Endodermal cell (in vitro differentiated cells): Measurements from ENCODE around the gene INTS3. TPM values are rescaled to one million over a fixed set of nuclear protein-coding genes. Genes with fewer than 3 reads are reported as not detected.
A peak's percentile ranks its signal among the peaks of the same experiment; 100 is the strongest.

Source experiments
- DNase-seq: peaks from one replicate; pipeline ENCODE4 v3.0.0-alpha.2; 2017
- H3K27ac ChIP-seq: 2 replicates; pipeline ENCODE4 v1.5.1; 2013; ENCODE audit warnings: mild to moderate bottlenecking, low read depth, low read length, moderate library complexity
- H3K27me3 ChIP-seq: 2 replicates; pipeline ENCODE4 v1.6.1; 2013; ENCODE audit warnings: mild to moderate bottlenecking, low read length, moderate library complexity; ENCODE audit not compliant: insufficient read depth, control insufficient read depth, poor library complexity, severe bottlenecking
- H3K36me3 ChIP-seq: 2 replicates; pipeline ENCODE4 v1.7.0; 2013; ENCODE audit warnings: mild to moderate bottlenecking, low read length, moderate library complexity; ENCODE audit not compliant: control insufficient read depth, insufficient read depth
- H3K4me1 ChIP-seq: one replicate; pipeline ENCODE4 v1.7.0; 2013; ENCODE audit warnings: low read length; ENCODE audit not compliant: control insufficient read depth, insufficient read depth
- H3K4me3 ChIP-seq: 2 replicates; pipeline ENCODE4 v1.5.1; 2013; ENCODE audit warnings: mild to moderate bottlenecking, low read length, moderate library complexity
- H3K9ac ChIP-seq: 2 replicates; pipeline ENCODE4 v1.6.1; 2013; ENCODE audit warnings: mild to moderate bottlenecking, low read length, moderate library complexity; ENCODE audit not compliant: poor library complexity, severe bottlenecking; ENCODE audit errors: extremely low read depth
- H3K9me3 ChIP-seq: 2 replicates; pipeline ENCODE4 v1.6.1; 2013; ENCODE audit warnings: mild to moderate bottlenecking, low read length, moderate library complexity; ENCODE audit not compliant: control insufficient read depth
- H3K27ac Mint-ChIP-seq: 2 replicates; pipeline ENCODE4 v1.8.0; 2020; ENCODE audit warnings: mixed read lengths
- H3K27me3 Mint-ChIP-seq: 2 replicates; pipeline ENCODE4 v1.8.0; 2021; ENCODE audit warnings: mild to moderate bottlenecking, mixed read lengths; ENCODE audit not compliant: insufficient read depth
- H3K36me3 Mint-ChIP-seq: 2 replicates; pipeline ENCODE4 v1.8.0; 2020; ENCODE audit warnings: low read depth, mixed read lengths
- H3K4me1 Mint-ChIP-seq: 2 replicates; pipeline ENCODE4 v1.8.0; 2020; ENCODE audit warnings: mixed read lengths
- H3K4me3 Mint-ChIP-seq: 2 replicates; pipeline ENCODE4 v1.8.0; 2020; ENCODE audit warnings: mild to moderate bottlenecking, moderate library complexity, mixed read lengths
- H3K9me3 Mint-ChIP-seq: 2 replicates; pipeline ENCODE4 v1.8.0; 2020; ENCODE audit warnings: mild to moderate bottlenecking, mixed read lengths
- CTCF ChIP-seq: fragments of 200-600 bp; sonication (generic); conservative IDR thresholded peaks from 2 replicates; pipeline ENCODE4 v1.5.0; 2021; ENCODE audit warnings: antibody characterized with exemption, mild to moderate bottlenecking
- WGBS, 2 experiments: methylation state at CpG; one replicate each; pipeline versions ENCODE4 v1.1.5 to v1.1.7; 2013; ENCODE audit warnings: missing lambda C conversion rate in 2 of 2, mixed read lengths in 1 of 2; ENCODE audit not compliant: insufficient coverage in 1 of 2, insufficient read length in 1 of 2; 5-methylcytosine and 5-hydroxymethylcytosine counted together
- total RNA-seq, 2 donors: library from RNA; stranded (reverse); fragmentation: NEBNext Ultra II Directional in 1 of 2; extraction: Animal tissue kit (Norgen Biotek cat#: 25700) in 1 of 2; gene quantifications; 2 replicates in 1 of 2; 3 replicates in 1 of 2; pipeline ENCODE4 v1.2.1, GENCODE V29; 2021

INTS3 gene
- total RNA-seq, 2 donors from 2014 or later: 94.4 to 117 TPM

DNA sequence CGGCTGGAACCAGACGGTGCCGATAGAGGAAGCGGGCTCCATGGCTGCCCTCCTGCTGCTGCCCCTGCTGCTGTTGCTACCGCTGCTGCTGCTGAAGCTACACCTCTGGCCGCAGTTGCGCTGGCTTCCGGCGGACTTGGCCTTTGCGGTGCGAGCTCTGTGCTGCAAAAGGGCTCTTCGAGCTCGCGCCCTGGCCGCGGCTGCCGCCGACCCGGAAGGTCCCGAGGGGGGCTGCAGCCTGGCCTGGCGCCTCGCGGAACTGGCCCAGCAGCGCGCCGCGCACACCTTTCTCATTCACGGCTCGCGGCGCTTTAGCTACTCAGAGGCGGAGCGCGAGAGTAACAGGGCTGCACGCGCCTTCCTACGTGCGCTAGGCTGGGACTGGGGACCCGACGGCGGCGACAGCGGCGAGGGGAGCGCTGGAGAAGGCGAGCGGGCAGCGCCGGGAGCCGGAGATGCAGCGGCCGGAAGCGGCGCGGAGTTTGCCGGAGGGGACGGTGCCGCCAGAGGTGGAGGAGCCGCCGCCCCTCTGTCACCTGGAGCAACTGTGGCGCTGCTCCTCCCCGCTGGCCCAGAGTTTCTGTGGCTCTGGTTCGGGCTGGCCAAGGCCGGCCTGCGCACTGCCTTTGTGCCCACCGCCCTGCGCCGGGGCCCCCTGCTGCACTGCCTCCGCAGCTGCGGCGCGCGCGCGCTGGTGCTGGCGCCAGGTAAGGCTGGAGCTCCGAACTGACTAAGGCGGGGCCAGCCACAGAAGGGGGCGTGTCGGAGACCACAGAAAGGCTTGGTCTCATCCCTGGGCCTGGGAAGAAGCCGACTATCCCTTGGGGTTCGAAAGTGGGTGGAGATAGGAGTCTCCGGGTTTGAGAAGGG is 47.8 kb downstream of the INTS3 start:
- H3K27ac ChIP-seq: peak overlapping the region; percentile 29
- H3K9ac ChIP-seq: peak overlapping the region; percentile 74
- 0 to 3% methylated on average over 30 to 83 of the region's 83 CpGs for WGBS, 2 experiments
- H3K9me3 Mint-ChIP-seq: no peaks in the 10 kb centered on the region
- peak; percentile 30 for TF ChIP-seq CTCF
- peak; percentile 98 for DNase-seq
- peaks cover 2% of the 10 kb centered on the region for H3K4me1 ChIP-seq
- no peaks in the 10 kb centered on the region for H3K9me3 ChIP-seq
- H3K36me3 ChIP-seq: peaks cover 44% of the 10 kb centered on the region
- peak overlapping the region; percentile 77 for H3K27ac Mint-ChIP-seq
- H3K4me3 Mint-ChIP-seq: peak overlapping the region; percentile 75
- H3K4me3 ChIP-seq: peak overlapping the region; percentile 85
- H3K4me1 Mint-ChIP-seq: peaks cover 21% of the 10 kb centered on the region
- peaks cover 50% of the 10 kb centered on the region for H3K36me3 Mint-ChIP-seq
- H3K27me3 Mint-ChIP-seq: no peaks in the 10 kb centered on the region
- H3K27me3 ChIP-seq: no peaks in the 10 kb centered on the region

- Histone ChIP-seq H3K9me3 (no peaks in the 10 kb centered on the region), H3K4me1 (peaks cover 2% of the 10 kb centered on the region), H3K27me3 (no peaks in the 10 kb centered on the region), H3K27ac (no peak overlapping the region), H3K36me3 (peaks cover 40% of the 10 kb centered on the region), H3K4me3 (peak overlapping the region; percentile 85), H3K9ac (peak overlapping the region; percentile 22)
- no peak for DNase-seq
- Mint-ChIP-seq H3K4me1 (peaks cover 21% of the 10 kb centered on the region), H3K27ac (peak overlapping the region; percentile 30), H3K9me3 (no peaks in the 10 kb centered on the region), H3K4me3 (peak overlapping the region; percentile 75), H3K27me3 (no peaks in the 10 kb centered on the region), H3K36me3 (peaks cover 46% of the 10 kb centered on the region)
- 66 to 81% methylated on average over 9 to 10 of the region's 10 CpGs for WGBS, 2 experiments
- TF ChIP-seq CTCF: no peak
Observed at GRCh38 chr1:153776352-153776751, 48.5 kb downstream of the INTS3 start.

DNA sequence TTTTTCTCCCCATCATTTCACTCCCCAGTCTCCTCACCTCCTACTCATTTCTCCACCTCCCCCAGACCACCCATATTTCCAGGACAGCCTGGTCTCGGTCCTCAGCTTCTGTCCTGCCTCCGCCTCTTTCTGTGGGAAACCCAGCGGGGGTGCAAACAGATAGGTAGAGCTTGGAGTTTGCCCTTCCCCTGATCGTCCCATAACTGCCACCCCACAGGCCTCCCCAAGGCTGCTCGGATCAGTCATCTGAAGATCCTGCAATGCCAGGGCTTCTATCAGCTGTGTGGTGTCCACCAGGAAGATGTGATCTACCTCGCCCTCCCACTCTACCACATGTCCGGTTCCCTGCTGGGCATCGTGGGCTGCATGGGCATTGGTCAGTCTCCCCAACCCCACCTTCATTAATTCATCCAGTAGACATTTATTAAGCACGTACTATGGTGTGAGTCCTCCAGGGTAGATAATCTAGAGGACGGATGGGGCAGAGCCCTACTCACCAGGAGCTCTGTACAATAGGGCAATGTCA is 49.1 kb downstream of the INTS3 start:
- Histone ChIP-seq H3K27ac (no peak overlapping the region), H3K27me3 (no peaks in the 10 kb centered on the region), H3K9ac (no peak overlapping the region), H3K4me1 (peaks cover 2% of the 10 kb centered on the region), H3K4me3 (peak overlapping the region; percentile 85), H3K36me3 (peaks cover 36% of the 10 kb centered on the region), H3K9me3 (no peaks in the 10 kb centered on the region)
- no peaks in the 10 kb centered on the region for H3K9me3 Mint-ChIP-seq
- no peaks in the 10 kb centered on the region for H3K27me3 Mint-ChIP-seq
- WGBS, 2 experiments: 91 to 93% methylated on average over 2 to 10 of the region's 10 CpGs
- no peak for DNase-seq
- peak overlapping the region; percentile 30 for H3K27ac Mint-ChIP-seq
- H3K36me3 Mint-ChIP-seq: peaks cover 46% of the 10 kb centered on the region
- peaks cover 21% of the 10 kb centered on the region for H3K4me1 Mint-ChIP-seq
- TF ChIP-seq CTCF: no peak
- H3K4me3 Mint-ChIP-seq: peak overlapping the region; percentile 75
